Lung (tissue), 12 donors: ENCODE results near the gene GATA3. TPM values are rescaled to one million over a fixed set of nuclear protein-coding genes. Genes with fewer than 3 reads are reported as not detected.
"Not testable (repeated sequence)": the region's sequence is repeated elsewhere in the genome, so short reads cannot be mapped to it uniquely, and the experiment has no call there.

ENCODE experiments used
- ATAC-seq: fragments of 200-7000 bp; cut with Tn5 transposase; one replicate; pipeline ENCODE4 v1.9.1; 2020; ENCODE audit warnings: moderate number of reproducible peaks; ENCODE audit not compliant: insufficient read depth, low FRiP score
- DNase-seq, 3 donors: peaks; one replicate each; pipeline ENCODE4 v3.0.0-alpha.2; 2013 to 2017
- H3K27ac ChIP-seq, 2 donors: one replicate each; pipeline ENCODE4 v1.5.1; 2013; ENCODE audit warnings: mild to moderate bottlenecking in 2 of 2, moderate library complexity in 2 of 2, control low read depth in 1 of 2, inconsistent platforms in 1 of 2, low read depth in 1 of 2, low read length in 1 of 2
- H3K27me3 ChIP-seq, 3 donors: one replicate each; pipeline ENCODE4 v1.5.1; 2013; ENCODE audit warnings: low read length in 2 of 3; ENCODE audit not compliant: control insufficient read depth in 3 of 3, insufficient read depth in 3 of 3
- H3K36me3 ChIP-seq, 4 donors: one replicate each; pipeline ENCODE4 v1.5.1; 2013; ENCODE audit warnings: low read length in 4 of 4, mild to moderate bottlenecking in 1 of 4, moderate library complexity in 1 of 4; ENCODE audit not compliant: control insufficient read depth in 4 of 4, insufficient read depth in 4 of 4
- H3K4me1 ChIP-seq, 5 donors: one replicate each; pipeline ENCODE4 v1.5.1; 2013; ENCODE audit warnings: low read length in 5 of 5, mild to moderate bottlenecking in 2 of 5, moderate library complexity in 1 of 5; ENCODE audit not compliant: control insufficient read depth in 5 of 5, insufficient read depth in 5 of 5
- H3K4me3 ChIP-seq: one replicate; pipeline ENCODE4 v1.5.1; 2013; ENCODE audit warnings: mild to moderate bottlenecking, control low read depth, moderate library complexity
- H3K9ac ChIP-seq, 2 donors: one replicate each; pipeline ENCODE4 v1.5.1; 2013; ENCODE audit warnings: low read length in 2 of 2, control low read depth in 1 of 2; ENCODE audit not compliant: insufficient read depth in 1 of 2
- H3K9me3 ChIP-seq, 4 donors: one replicate each; pipeline ENCODE4 v1.5.1; 2013; ENCODE audit warnings: low read length in 3 of 4, mild to moderate bottlenecking in 1 of 4, moderate library complexity in 1 of 4; ENCODE audit not compliant: control insufficient read depth in 4 of 4, insufficient read depth in 3 of 4
- WGBS, 2 donors: extraction: QIAGEN DNeasy Blood & Tissue Kit; methylation state at CpG; one replicate each; pipeline ENCODE4 v1.1.7; 2013; 5-methylcytosine and 5-hydroxymethylcytosine counted together
- polyA plus RNA-seq, 2 donors: library from polyadenylated mRNA; stranded (reverse); fragments of 200-250 nt; gene quantifications; one replicate each; pipeline ENCODE4 v1.2.1, GENCODE V29; 2013
- total RNA-seq, 2 donors: library from RNA; depleted of rRNA in 1 of 2; stranded (reverse); fragments of >200 nt in 1 of 2; gene quantifications; one replicate each; pipeline ENCODE4 v1.2.1, GENCODE V29; 2014 to 2021
- TF ChIP-seq, protein P1 (sequence below): IDR thresholded peaks from 2 replicates; pipeline ENCODE4 v1.5.1; 2012; ENCODE audit warnings: mild to moderate bottlenecking; ENCODE audit errors: control extremely low read depth, extremely low read depth
- donor health status: control.
- donor health status: control.
- donor health status: Bipolar disorder and iron deficiency.
- donor health status: healthy.
- donor health status: DM: yes; HTN: yes; CAD: no.

GATA3 gene
- total and polyA plus RNA-seq, 4 donors, result 0.94 to 3.4 (median 1.8) TPM

DNA sequence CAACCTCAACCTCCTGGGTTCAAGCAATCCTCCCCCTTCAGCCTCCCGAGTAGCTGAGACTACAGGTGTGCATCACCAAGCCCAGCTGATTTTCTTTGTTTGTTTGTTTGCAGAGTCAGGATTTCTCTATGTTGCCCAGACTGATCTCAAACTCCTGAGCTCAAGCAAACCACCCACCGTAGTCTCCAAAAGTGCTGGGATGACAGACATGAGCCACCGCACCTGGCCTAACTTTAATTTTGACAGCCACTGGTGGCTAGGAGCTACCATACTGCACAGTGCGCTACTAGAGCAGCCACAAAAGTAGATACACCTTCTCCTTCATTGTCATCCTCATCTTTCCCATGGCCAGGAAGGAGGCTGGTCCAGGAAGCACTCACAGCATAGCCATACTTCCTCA, 31.2 kb upstream of the GATA3 start:
- H3K4me1 ChIP-seq, result no peaks in the 10 kb centered on the region
- H3K27ac ChIP-seq, result no peak overlapping the region
- 80% methylated on average over 4 of the region's 4 CpGs for WGBS, 2 donors
- TF ChIP-seq, protein P1, sequence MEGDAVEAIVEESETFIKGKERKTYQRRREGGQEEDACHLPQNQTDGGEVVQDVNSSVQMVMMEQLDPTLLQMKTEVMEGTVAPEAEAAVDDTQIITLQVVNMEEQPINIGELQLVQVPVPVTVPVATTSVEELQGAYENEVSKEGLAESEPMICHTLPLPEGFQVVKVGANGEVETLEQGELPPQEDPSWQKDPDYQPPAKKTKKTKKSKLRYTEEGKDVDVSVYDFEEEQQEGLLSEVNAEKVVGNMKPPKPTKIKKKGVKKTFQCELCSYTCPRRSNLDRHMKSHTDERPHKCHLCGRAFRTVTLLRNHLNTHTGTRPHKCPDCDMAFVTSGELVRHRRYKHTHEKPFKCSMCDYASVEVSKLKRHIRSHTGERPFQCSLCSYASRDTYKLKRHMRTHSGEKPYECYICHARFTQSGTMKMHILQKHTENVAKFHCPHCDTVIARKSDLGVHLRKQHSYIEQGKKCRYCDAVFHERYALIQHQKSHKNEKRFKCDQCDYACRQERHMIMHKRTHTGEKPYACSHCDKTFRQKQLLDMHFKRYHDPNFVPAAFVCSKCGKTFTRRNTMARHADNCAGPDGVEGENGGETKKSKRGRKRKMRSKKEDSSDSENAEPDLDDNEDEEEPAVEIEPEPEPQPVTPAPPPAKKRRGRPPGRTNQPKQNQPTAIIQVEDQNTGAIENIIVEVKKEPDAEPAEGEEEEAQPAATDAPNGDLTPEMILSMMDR, result no peak
- no peak overlapping the region for H3K9ac ChIP-seq
- no peak overlapping the region for H3K4me3 ChIP-seq
- no peak for DNase-seq
- H3K36me3 ChIP-seq, result no peaks in the 10 kb centered on the region
- H3K27me3 ChIP-seq, result peaks cover 0 to 13% (median 10%) of the 10 kb centered on the region in 3 donors
- no peak for ATAC-seq
- H3K9me3 ChIP-seq, result peaks cover 0 to 2% (median 0%) of the 10 kb centered on the region in 4 donors

DNA sequence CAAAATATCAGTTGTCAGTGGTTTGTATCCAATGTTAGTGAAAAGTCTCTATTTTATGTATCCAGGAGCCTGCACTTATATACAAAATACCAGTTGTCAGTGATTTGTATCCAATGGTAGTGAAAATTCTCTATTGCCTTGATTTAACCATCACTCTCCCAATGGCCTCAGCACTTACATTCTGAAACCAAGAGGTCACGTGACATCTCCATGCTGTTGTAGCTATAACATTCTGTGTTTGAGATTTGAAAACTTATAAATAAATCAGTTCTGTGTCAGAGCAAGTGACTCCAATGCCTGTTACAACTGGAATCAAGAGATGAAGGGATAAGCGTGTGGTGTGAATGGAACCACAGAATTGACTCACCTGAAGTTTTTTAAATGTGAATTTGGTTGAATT, 30.6 kb upstream of the GATA3 start:
- no peak overlapping the region for H3K9ac ChIP-seq
- H3K9me3 ChIP-seq, result peaks cover 0 to 2% (median 0%) of the 10 kb centered on the region in 4 donors
- H3K27me3 ChIP-seq, result peaks cover 0 to 13% (median 10%) of the 10 kb centered on the region in 3 donors
- TF ChIP-seq, protein P1, result no peak
- no peak for ATAC-seq
- 92 to 93% methylated on average over 2 of the region's 2 CpGs for WGBS, 2 donors
- no peak overlapping the region for H3K4me3 ChIP-seq
- H3K36me3 ChIP-seq, result no peaks in the 10 kb centered on the region
- no peak for DNase-seq
- no peak overlapping the region for H3K27ac ChIP-seq
- H3K4me1 ChIP-seq, result no peaks in the 10 kb centered on the region

DNA sequence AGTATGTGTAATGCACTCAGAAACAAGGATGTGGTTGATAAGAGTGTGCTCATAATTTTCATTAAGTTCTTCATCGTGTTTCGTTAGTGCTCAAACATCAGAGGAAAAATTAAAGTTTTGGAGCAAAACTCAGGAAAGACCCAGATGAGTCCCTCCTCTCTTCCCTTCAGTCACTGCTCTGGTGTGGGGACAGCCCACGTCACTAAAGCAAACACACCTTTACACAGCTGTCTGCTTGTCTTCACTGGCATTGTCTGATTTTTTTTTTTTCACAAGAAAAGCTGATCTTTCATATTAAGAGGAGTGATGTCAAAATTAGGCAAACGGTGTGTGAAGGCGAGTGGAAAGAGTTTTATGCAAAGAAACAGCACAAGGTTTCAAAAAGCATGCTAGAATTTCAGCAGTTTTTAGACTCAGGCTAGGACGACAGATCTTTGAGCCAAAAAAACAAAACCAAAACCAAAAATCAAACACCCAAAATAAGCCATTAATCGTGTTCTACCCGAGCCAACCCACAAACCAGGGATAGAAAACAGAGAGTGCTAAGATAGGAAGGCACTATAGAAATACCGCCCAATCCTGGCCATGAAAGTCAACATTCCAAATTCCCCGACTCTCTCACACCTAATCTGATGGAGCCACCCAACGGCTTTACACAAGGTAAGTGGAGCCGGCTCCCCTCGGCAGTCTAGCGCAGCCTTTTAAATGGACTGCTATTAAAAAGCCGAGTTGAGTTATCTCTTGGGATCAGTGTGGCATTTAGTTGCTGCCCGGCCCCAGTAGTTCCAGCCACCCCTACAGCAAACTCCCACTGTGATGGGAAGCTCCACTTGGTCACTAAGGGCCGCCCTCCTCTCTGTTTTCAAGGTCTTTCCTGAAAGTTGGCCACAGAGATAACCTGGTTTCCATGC, 27.9 kb upstream of the GATA3 start:
- Histone ChIP-seq H3K4me3 (no peak overlapping the region), H3K9ac (no peak overlapping the region), H3K27me3 (peaks cover 0 to 23% (median 22%) of the 10 kb centered on the region in 3 donors), H3K4me1 (no peaks in the 10 kb centered on the region), H3K36me3 (no peaks in the 10 kb centered on the region), H3K27ac (no peak overlapping the region), H3K9me3 (peaks cover 0 to 2% (median 0%) of the 10 kb centered on the region in 4 donors)
- TF ChIP-seq, protein P1, result no peak
- no peak for ATAC-seq
- peak in 1 of 3 donors; percentile 43 for DNase-seq
- 34 to 53% methylated on average over 17 of the region's 17 CpGs for WGBS, 2 donors

DNA sequence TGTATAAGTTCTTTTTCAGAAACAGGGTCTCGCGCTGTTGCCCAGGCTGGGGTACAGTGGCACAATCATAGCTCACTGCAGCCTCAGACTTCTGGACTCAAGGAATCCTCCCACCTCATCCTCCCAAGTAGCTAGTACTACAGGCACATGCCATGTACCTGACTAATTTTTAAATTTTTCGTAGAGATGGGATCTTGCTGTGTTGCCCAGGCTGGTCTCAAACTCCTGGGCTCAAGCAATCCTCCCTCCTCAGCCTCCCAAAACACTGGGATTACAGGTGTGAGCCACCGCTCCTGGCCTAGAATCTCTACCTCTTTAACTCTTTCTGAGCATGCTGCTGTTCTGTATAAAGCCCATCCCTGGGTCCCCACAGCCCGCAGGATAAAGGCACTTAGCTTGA, 23.3 kb upstream of the GATA3 start:
- Histone ChIP-seq H3K27me3 (peaks cover 0 to 61% (median 54%) of the 10 kb centered on the region in 3 donors), H3K4me1 (peaks cover 0 to 18% (median 4%) of the 10 kb centered on the region in 5 donors)
- not testable (repeated sequence) for DNase-seq, H3K4me3 ChIP-seq, H3K9me3 ChIP-seq, H3K36me3 ChIP-seq, H3K9ac ChIP-seq, H3K27ac ChIP-seq, ATAC-seq
- 91 to 92% methylated on average over 5 of the region's 5 CpGs for WGBS, 2 donors
